H1 (cell line): ENCODE results near the gene CYB561D2. TPM values are rescaled to one million over a fixed set of nuclear protein-coding genes. Genes with fewer than 3 reads are reported as not detected.

Source experiments
- CTCF ChIA-PET: fragments of 300-600 bp; sonication (Branson Sonifier 250); formaldehyde crosslinking; loops from one replicate; lab custom pipeline; 2021; ENCODE audit not compliant: partially characterized antibody; lab: Charles Lee
- POLR2A ChIA-PET: fragments of 300-600 bp; sonication (Branson Sonifier 250); formaldehyde crosslinking; loops from one replicate; lab custom pipeline; 2021; ENCODE audit warnings: inconsistent platforms; ENCODE audit not compliant: partially characterized antibody; lab: Charles Lee
- DNase-seq, 2 experiments: peaks; one replicate each; pipeline versions ENCODE4 v3.0.0 to v3.0.0-alpha.2; 2010 to 2022; ENCODE audit warnings: low spot score in 2 of 2, low read depth in 1 of 2, mixed read lengths in 1 of 2
- FAIRE-seq: peaks from 2 replicates; lab custom pipeline; 2011; peaks lifted over from hg19 to GRCh38; lab: Jason Lieb, UNC
- H2AFZ ChIP-seq: 2 replicates; pipeline ENCODE4 v1.8.1; 2012; ENCODE audit warnings: low read length, inconsistent platforms
- H2AK5ac ChIP-seq: 2 replicates; pipeline ENCODE4 v1.6.1; 2013; ENCODE audit warnings: low read depth, low read length
- H2BK120ac ChIP-seq: replicated peaks from 2 replicates; pipeline ENCODE3; 2013; ENCODE audit warnings: low read depth, low read length, inconsistent platforms
- H2BK12ac ChIP-seq: 2 replicates; pipeline ENCODE4 v1.6.1; 2013; ENCODE audit warnings: low read depth, low read length
- H2BK15ac ChIP-seq: 2 replicates; pipeline ENCODE4 v1.6.1; 2013; ENCODE audit warnings: low read length
- H2BK20ac ChIP-seq: 2 replicates; pipeline ENCODE4 v1.6.1; 2013; ENCODE audit warnings: low read length
- H2BK5ac ChIP-seq: 2 replicates; pipeline ENCODE4 v1.6.1; 2013; ENCODE audit warnings: low read depth, low read length
- H3K14ac ChIP-seq: 2 replicates; pipeline ENCODE4 v1.6.1; 2013; ENCODE audit warnings: inconsistent platforms; ENCODE audit not compliant: insufficient read length
- H3K18ac ChIP-seq: 2 replicates; pipeline ENCODE4 v1.6.1; 2013; ENCODE audit warnings: low read length; ENCODE audit errors: extremely low read depth
- H3K23ac ChIP-seq: 2 replicates; pipeline ENCODE4 v1.6.1; 2013; ENCODE audit warnings: inconsistent platforms; ENCODE audit not compliant: insufficient read length
- H3K23me2 ChIP-seq: 2 replicates; pipeline ENCODE4 v1.6.1; 2013; ENCODE audit warnings: low read depth, low read length
- H3K27ac ChIP-seq: 2 replicates; pipeline ENCODE4 v1.6.1; 2011; ENCODE audit warnings: low read depth, low read length, inconsistent platforms
- H3K27me3 ChIP-seq, 4 experiments: replicated peaks in 1 of 4; 1 replicate in 1 of 4; 2 replicates in 3 of 4; pipeline versions ENCODE4 v1.6.1 to v1.8.1; 2011 to 2013; ENCODE audit warnings: low read length in 3 of 4, mild to moderate bottlenecking in 3 of 4, inconsistent platforms in 2 of 4, mixed read lengths in 2 of 4, moderate library complexity in 1 of 4; ENCODE audit not compliant: control insufficient read depth in 3 of 4, insufficient read depth in 3 of 4; ENCODE audit errors: extremely low read depth in 1 of 4
- H3K36me3 ChIP-seq, 4 experiments: 2 replicates each; pipeline versions ENCODE4 v1.6.1 to v1.8.1; 2011 to 2013; ENCODE audit warnings: mild to moderate bottlenecking in 4 of 4, low read length in 3 of 4, moderate library complexity in 2 of 4, control low read depth in 1 of 4, inconsistent platforms in 1 of 4; ENCODE audit not compliant: insufficient read depth in 4 of 4, control insufficient read depth in 2 of 4
- H3K4ac ChIP-seq: replicated peaks from 2 replicates; pipeline ENCODE3; 2013; ENCODE audit warnings: low read length, low read depth, mixed read lengths, inconsistent platforms; ENCODE audit not compliant: insufficient read length
- H3K4me1 ChIP-seq, 4 experiments: replicated peaks in 1 of 4; 1 replicate in 1 of 4; 2 replicates in 3 of 4; pipeline versions ENCODE4 v1.6.1 to v1.8.1; 2011 to 2013; ENCODE audit warnings: low read length in 3 of 4, inconsistent platforms in 2 of 4, mixed read lengths in 1 of 4; ENCODE audit not compliant: insufficient read depth in 4 of 4, control insufficient read depth in 3 of 4
- H3K4me2 ChIP-seq, 2 experiments: 2 replicates each; pipeline versions ENCODE4 v1.6.1 to v1.8.1; 2011 to 2013; ENCODE audit warnings: low read depth in 2 of 2, low read length in 2 of 2, control low read depth in 1 of 2, inconsistent platforms in 1 of 2, mild to moderate bottlenecking in 1 of 2; ENCODE audit not compliant: insufficient read depth in 1 of 2
- H3K4me3 ChIP-seq, 4 experiments: fragments of 200-600, 300-600 bp in 1 of 4; sonication (generic), shearing (Covaris generic), sonication (Bioruptor Twin) in 1 of 4; 2 replicates each; pipeline versions ENCODE4 v1.5.1 to v1.8.1; 2011 to 2016; ENCODE audit warnings: low read length in 4 of 4, low read depth in 3 of 4, control low read depth in 2 of 4, inconsistent platforms in 2 of 4, mild to moderate bottlenecking in 2 of 4, mixed read lengths in 1 of 4, moderate library complexity in 1 of 4; ENCODE audit not compliant: insufficient read depth in 2 of 4; ENCODE audit errors: extremely low read depth in 1 of 4
- H3K56ac ChIP-seq: replicated peaks from 2 replicates; pipeline ENCODE3; 2013; ENCODE audit warnings: low read depth, mild to moderate bottlenecking, mixed read lengths, low read length, inconsistent platforms; ENCODE audit not compliant: insufficient read length
- H3K79me1 ChIP-seq: 2 replicates; pipeline ENCODE4 v1.6.1; 2013; ENCODE audit warnings: low read depth, low read length, control low read depth
- H3K79me2 ChIP-seq, 2 experiments: 2 replicates each; pipeline versions ENCODE4 v1.6.1 to v1.8.1; 2012 to 2013; ENCODE audit warnings: low read length in 2 of 2, mild to moderate bottlenecking in 2 of 2, inconsistent platforms in 1 of 2; ENCODE audit not compliant: insufficient read depth in 2 of 2, control insufficient read depth in 1 of 2
- H3K9ac ChIP-seq, 4 experiments: replicated peaks in 1 of 4; 1 replicate in 1 of 4; 2 replicates in 3 of 4; pipeline versions ENCODE4 v1.6.1 to v1.8.1; 2011 to 2013; ENCODE audit warnings: low read depth in 3 of 4, low read length in 3 of 4, control low read depth in 2 of 4, mild to moderate bottlenecking in 2 of 4, moderate library complexity in 2 of 4, inconsistent platforms in 1 of 4; ENCODE audit errors: extremely low read depth in 1 of 4
- H3K9me3 ChIP-seq, 2 experiments: 2 replicates each; pipeline versions ENCODE4 v1.6.1 to v1.8.1; 2012 to 2013; ENCODE audit warnings: mild to moderate bottlenecking in 2 of 2, moderate library complexity in 2 of 2, control low read depth in 1 of 2, inconsistent platforms in 1 of 2, low read depth in 1 of 2, low read length in 1 of 2, mixed read lengths in 1 of 2; ENCODE audit not compliant: insufficient read depth in 2 of 2
- H4K20me1 ChIP-seq, 2 experiments: replicated peaks in 1 of 2; 2 replicates each; pipeline versions ENCODE3 to v1.8.1; 2011 to 2013; ENCODE audit warnings: inconsistent platforms in 2 of 2, low read length in 2 of 2, mild to moderate bottlenecking in 1 of 2; ENCODE audit not compliant: insufficient read depth in 2 of 2, control insufficient read depth in 1 of 2
- H4K5ac ChIP-seq: 2 replicates; pipeline ENCODE4 v1.6.1; 2013; ENCODE audit warnings: low read length, low read depth, mixed read lengths, inconsistent platforms; ENCODE audit not compliant: insufficient read length
- H4K8ac ChIP-seq: 2 replicates; pipeline ENCODE4 v1.8.0; 2013; ENCODE audit warnings: mild to moderate bottlenecking, moderate library complexity, low read length, inconsistent platforms; ENCODE audit not compliant: insufficient read depth; ENCODE audit errors: extremely low read depth
- H4K91ac ChIP-seq: replicated peaks from 2 replicates; pipeline ENCODE3; 2013; ENCODE audit warnings: low read length, mixed read lengths, inconsistent platforms; ENCODE audit not compliant: insufficient read length
- ATF3 ChIP-seq: IDR thresholded peaks from 2 replicates; pipeline ENCODE4 v1.6.1; 2011; ENCODE audit warnings: low read depth, mild to moderate bottlenecking, low read length; ENCODE audit not compliant: insufficient read depth
- CBX5 ChIP-seq: fragments of 300-800, 300-1000 bp; sonication (generic); IDR thresholded peaks from 2 replicates; pipeline ENCODE4 v1.7.1; 2016; ENCODE audit warnings: antibody characterized with exemption, low read length, low read depth
- CHD2 ChIP-seq: IDR thresholded peaks from 2 replicates; pipeline ENCODE4 v1.6.1; 2012; ENCODE audit warnings: low read length, improper control_type of control experiment
- CTBP2 ChIP-seq: IDR thresholded peaks from 2 replicates; pipeline ENCODE4 v1.7.0; 2011; ENCODE audit warnings: borderline replicate concordance, mild to moderate bottlenecking, moderate library complexity, mixed read lengths, low read length; ENCODE audit not compliant: insufficient read depth, insufficient read length
- FOSL1 ChIP-seq: IDR thresholded peaks from 2 replicates; pipeline ENCODE4 v1.6.1; 2011; ENCODE audit warnings: mild to moderate bottlenecking, low read depth, low read length, moderate library complexity; ENCODE audit not compliant: insufficient read depth
- HDAC2 ChIP-seq, 2 experiments: fragments of 300-600 bp in 1 of 2; sonication (generic) in 1 of 2; IDR thresholded peaks; 2 replicates each; pipeline ENCODE4 v1.6.1; 2011 to 2012; ENCODE audit warnings: low read depth in 2 of 2, low read length in 2 of 2, mild to moderate bottlenecking in 2 of 2, moderate library complexity in 2 of 2, borderline replicate concordance in 1 of 2, inconsistent platforms in 1 of 2
- RFX5 ChIP-seq: IDR thresholded peaks from 2 replicates; pipeline ENCODE4 v1.6.1; 2011; ENCODE audit warnings: low read depth, low read length, improper control_type of control experiment, borderline replicate concordance
- SRF ChIP-seq: IDR thresholded peaks from 2 replicates; pipeline ENCODE4 v1.6.1; 2011; ENCODE audit warnings: mild to moderate bottlenecking, low read depth, low read length, moderate library complexity
- YY1 ChIP-seq: IDR thresholded peaks from 2 replicates; pipeline ENCODE4 v1.6.1; 2011; ENCODE audit warnings: low read depth, mild to moderate bottlenecking, low read length
- WGBS, 2 experiments: shearing (Covaris generic) in 1 of 2; methylation state at CpG; one replicate each; pipeline versions ENCODE4 v1.1.6 to v1.1.7; 2013 to 2015; ENCODE audit warnings: low lambda C conversion rate in 2 of 2, mixed read lengths in 2 of 2, inconsistent platforms in 1 of 2, low coverage in 1 of 2, missing lambda C conversion rate in 1 of 2; ENCODE audit not compliant: insufficient replicate concordance in 2 of 2, insufficient coverage in 1 of 2, insufficient read length in 1 of 2; ENCODE audit errors: extremely low coverage in 1 of 2, missing lambda C conversion rate in 1 of 2; 5-methylcytosine and 5-hydroxymethylcytosine counted together
- polyA plus RNA-seq, 7 experiments: library from polyadenylated mRNA; depleted of rRNA in 3 of 7; stranded (reverse) in 5 of 7; unstranded in 2 of 7; fragments of >200 nt in 5 of 7; fragments of 200-250 nt in 2 of 7; gene quantifications; 1 replicate in 5 of 7; 2 replicates in 1 of 7; 4 replicates in 1 of 7; pipeline versions ENCODE4 v1.2.1 to v1.2.3, GENCODE V29; 2011 to 2013; ENCODE audit warnings: missing spikeins in 2 of 7, mixed read lengths in 2 of 7
- total RNA-seq: library from RNA; stranded (reverse); fragmentation: NEBNext Ultra II Directional; extraction: Animal tissue kit (Norgen Biotek cat#: 25700); gene quantifications from 2 replicates; pipeline ENCODE4 v1.2.1, GENCODE V29; 2021

Gene CYB561D2
- total and polyA plus RNA-seq, 2 of the 8 experiments (the other 6 are each of a cell fraction or from before 2014, with no cell fraction given) = 9.8 to 34.0 TPM

- H4K5ac ChIP-seq = no peak overlapping the region
- peaks cover 0 to 28% of the 10 kb centered on the region in 2 experiments; a peak in 2 of 4 replicates for H3K79me2 ChIP-seq
- no peak overlapping the region for H3K9ac ChIP-seq
- H4K8ac ChIP-seq = no peak overlapping the region
- no peak for FAIRE-seq
- peaks cover 6% of the 10 kb centered on the region; the same call in 1 of the 2 replicates for H3K79me1 ChIP-seq
- no peak overlapping the region for H3K56ac ChIP-seq
- no peak overlapping the region for H2AK5ac ChIP-seq
- H3K23me2 ChIP-seq = peaks cover 10% of the 10 kb centered on the region
- no peak overlapping the region for H2BK12ac ChIP-seq
- 86% methylated on average over 5 of the region's 5 CpGs; no CpG with 5 or more reads in 1 of the 2 experiments for WGBS, 2 experiments
- no peak overlapping the region for H2BK15ac ChIP-seq
- no peaks in the 10 kb centered on the region for H3K9me3 ChIP-seq
- peaks cover 4 to 16% (median 11%) of the 10 kb centered on the region in 4 experiments for H3K27me3 ChIP-seq
- H3K27ac ChIP-seq = no peak overlapping the region
- no peak overlapping the region for H2BK5ac ChIP-seq
- H3K18ac ChIP-seq = no peak overlapping the region
- no peak overlapping the region for H2BK120ac ChIP-seq
- POLR2A ChIA-PET = interaction anchor here (1.1 to 4.4 kb wide), 2 partner anchors 11 to 16 kb away, joined by 3 to 40 read pairs; partner anchors contain the start of gene HYAL2
- CTCF ChIA-PET = interaction anchor here (2.0 to 7.7 kb wide), 2 partner anchors 12 to 60 kb away, joined by 5 to 60 read pairs; partner anchors contain the start of gene HYAL2
- no peak for DNase-seq
- no peak overlapping the region for H3K4me3 ChIP-seq
- no peak overlapping the region for H3K23ac ChIP-seq
- no peak overlapping the region for H2AFZ ChIP-seq
- H2BK20ac ChIP-seq = no peak overlapping the region
- no peak overlapping the region for H4K91ac ChIP-seq
- no peak overlapping the region for H3K4ac ChIP-seq
- H3K14ac ChIP-seq = no peak overlapping the region
- H4K20me1 ChIP-seq = peaks cover 8 to 12% of the 10 kb centered on the region in 2 experiments
- peaks cover 4 to 24% (median 20%) of the 10 kb centered on the region in 4 experiments; a peak in 7 of 8 replicates for H3K36me3 ChIP-seq
- no peak overlapping the region for H3K4me2 ChIP-seq
- peaks cover 0 to 8% (median 3%) of the 10 kb centered on the region in 4 experiments; a peak in 2 of 7 replicates for H3K4me1 ChIP-seq
- no peak for TF ChIP-seq ATF3
- TF ChIP-seq FOSL1 = no peak
- no peak for TF ChIP-seq RFX5
- no peak for TF ChIP-seq HDAC2 (IDR thresholded peaks at IDR 0.05; ENCODE audit: borderline replicate concordance in 1 of 2, low read depth in 2 of 2, low read length in 2 of 2)
- no peak for TF ChIP-seq CTBP2
- no peak for TF ChIP-seq YY1
- no peak for TF ChIP-seq CBX5
- no peak for TF ChIP-seq SRF
- no peak for TF ChIP-seq CHD2
Measured at GRCh38 chr3:50334339-50335075, 16.2 kb upstream of the CYB561D2 start.
